Measurements from ENCODE around the gene PTER.

DNA sequence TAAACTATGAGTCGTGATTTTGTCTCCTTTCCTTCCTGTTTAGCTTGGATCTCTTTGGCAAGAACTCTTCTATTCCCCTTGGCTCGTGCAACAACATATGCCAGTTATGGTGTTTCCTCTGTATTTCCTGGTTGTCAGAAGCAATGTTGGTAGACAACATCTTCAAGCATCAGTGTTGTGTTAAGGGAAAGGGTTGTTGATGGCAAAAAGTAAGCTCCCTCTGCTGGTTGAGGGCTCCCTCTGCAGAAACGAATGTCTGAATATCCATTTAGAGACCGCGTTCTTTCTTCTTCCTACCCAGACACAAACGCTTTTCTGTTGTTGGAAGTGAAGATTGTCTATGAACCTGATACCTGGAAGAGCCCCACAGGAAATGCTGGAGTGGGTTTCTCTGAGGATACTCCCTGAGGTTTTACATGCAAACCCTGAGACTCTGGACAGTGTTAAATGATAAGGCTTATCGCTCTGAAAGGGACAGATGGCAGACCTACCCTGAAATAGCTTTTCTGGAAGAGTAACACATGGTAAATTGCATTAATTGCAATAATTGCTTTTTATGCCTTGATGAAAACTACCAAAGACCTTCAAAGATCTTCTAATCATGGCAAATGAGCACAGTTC, 108.4 kb downstream of the PTER start:
- TF ChIP-seq, protein P1, sequence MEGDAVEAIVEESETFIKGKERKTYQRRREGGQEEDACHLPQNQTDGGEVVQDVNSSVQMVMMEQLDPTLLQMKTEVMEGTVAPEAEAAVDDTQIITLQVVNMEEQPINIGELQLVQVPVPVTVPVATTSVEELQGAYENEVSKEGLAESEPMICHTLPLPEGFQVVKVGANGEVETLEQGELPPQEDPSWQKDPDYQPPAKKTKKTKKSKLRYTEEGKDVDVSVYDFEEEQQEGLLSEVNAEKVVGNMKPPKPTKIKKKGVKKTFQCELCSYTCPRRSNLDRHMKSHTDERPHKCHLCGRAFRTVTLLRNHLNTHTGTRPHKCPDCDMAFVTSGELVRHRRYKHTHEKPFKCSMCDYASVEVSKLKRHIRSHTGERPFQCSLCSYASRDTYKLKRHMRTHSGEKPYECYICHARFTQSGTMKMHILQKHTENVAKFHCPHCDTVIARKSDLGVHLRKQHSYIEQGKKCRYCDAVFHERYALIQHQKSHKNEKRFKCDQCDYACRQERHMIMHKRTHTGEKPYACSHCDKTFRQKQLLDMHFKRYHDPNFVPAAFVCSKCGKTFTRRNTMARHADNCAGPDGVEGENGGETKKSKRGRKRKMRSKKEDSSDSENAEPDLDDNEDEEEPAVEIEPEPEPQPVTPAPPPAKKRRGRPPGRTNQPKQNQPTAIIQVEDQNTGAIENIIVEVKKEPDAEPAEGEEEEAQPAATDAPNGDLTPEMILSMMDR (conservative IDR thresholded peaks at IDR 0.05): peak; percentile 82
- TF ChIP-seq ZFX (IDR thresholded peaks at IDR 0.05): no peak
